Measurements from ENCODE around the gene LIX1L. TPM values are rescaled to one million over a fixed set of nuclear protein-coding genes. Genes with fewer than 3 reads are reported as not detected.

The LIX1L gene
- total and polyA plus RNA-seq, 2 of the 13 experiments (the other 11 are each of a cell fraction or from before 2014, with no cell fraction given): 8.1 to 24.9 TPM

- TF ChIP-seq ZNF501 (CRISPR knock-in tag; IDR thresholded peaks at IDR 0.05) (peak; percentile 95), NCOA1 (CRISPR knock-in tag; IDR thresholded peaks at IDR 0.05) (no peak), ZXDC (CRISPR knock-in tag; IDR thresholded peaks at IDR 0.05) (no peak), ZNF770 (CRISPR knock-in tag; IDR thresholded peaks at IDR 0.05) (no peak), ZNF414 (CRISPR knock-in tag; IDR thresholded peaks at IDR 0.05) (no peak; the same call in 1 of the 2 replicates), ZNF33A (CRISPR knock-in tag; IDR thresholded peaks at IDR 0.05; ENCODE audit: borderline replicate concordance) (no peak), DMAP1 (CRISPR knock-in tag; IDR thresholded peaks at IDR 0.05) (peak; percentile 88), SAFB2 (CRISPR knock-in tag; IDR thresholded peaks at IDR 0.05; ENCODE audit: borderline replicate concordance, low read depth) (0 out of 2 replicates have a peak, but pooled peaks have one; percentile 70), SNAPC2 (CRISPR knock-in tag; IDR thresholded peaks at IDR 0.05) (0 out of 2 replicates have a peak, but pooled peaks have one; percentile 55), NPAS2 (CRISPR knock-in tag; IDR thresholded peaks at IDR 0.05; ENCODE audit: borderline replicate concordance) (no peak), ZNF777 (CRISPR knock-in tag; IDR thresholded peaks at IDR 0.05) (peak; percentile 35; the same call in 1 of the 2 replicates), MEF2D (CRISPR knock-in tag; IDR thresholded peaks at IDR 0.05) (no peak), ZBTB10 (CRISPR knock-in tag; IDR thresholded peaks at IDR 0.05; ENCODE audit: borderline replicate concordance) (no peak), ELK4 (CRISPR knock-in tag; IDR thresholded peaks at IDR 0.05; ENCODE audit: borderline replicate concordance) (no peak), SPEN (CRISPR knock-in tag; IDR thresholded peaks at IDR 0.05; ENCODE audit: low read depth) (peak; percentile 93)
These were observed 30.5 kb downstream of the LIX1L start, which contains the start of gene RBM8A (continued) for GRCh38 chr1:145927063-145927886.

Measured in HepG2 (cell line).